PFSK-1 (cell line): ENCODE data around the gene TRPM5.

Experiments
- FOXP2 ChIP-seq: optimal IDR thresholded peaks from 2 replicates; pipeline ENCODE3; 2011; ENCODE audit warnings: borderline replicate concordance, control low read depth, inconsistent platforms; ENCODE audit not compliant: insufficient read depth; ENCODE audit errors: extremely low read length, extremely low read depth
- POLR2AphosphoS5 ChIP-seq: IDR thresholded peaks from 2 replicates; pipeline ENCODE4 v1.6.1; 2012; ENCODE audit warnings: low read depth, mild to moderate bottlenecking, control low read depth, low read length, moderate library complexity
- SIN3A ChIP-seq: IDR thresholded peaks from 2 replicates; pipeline ENCODE4 v1.6.1; 2012; ENCODE audit warnings: mild to moderate bottlenecking, low read length, moderate library complexity, borderline replicate concordance; ENCODE audit not compliant: insufficient read depth
- TAF1 ChIP-seq: IDR thresholded peaks from 2 replicates; pipeline ENCODE4 v1.6.1; 2012; ENCODE audit warnings: low read length, control low read depth, borderline replicate concordance; ENCODE audit not compliant: insufficient read depth
- TF ChIP-seq, protein P1 (sequence below), 2 experiments: IDR thresholded peaks; 2 replicates each; pipeline versions ENCODE4 v1.6.1 to v1.8.0; 2011 to 2012; ENCODE audit warnings: low read depth in 2 of 2, low read length in 2 of 2, control low read depth in 1 of 2, inconsistent platforms in 1 of 2, mild to moderate bottlenecking in 1 of 2, moderate library complexity in 1 of 2; ENCODE audit not compliant: insufficient read depth in 1 of 2

Gene TRPM5

DNA sequence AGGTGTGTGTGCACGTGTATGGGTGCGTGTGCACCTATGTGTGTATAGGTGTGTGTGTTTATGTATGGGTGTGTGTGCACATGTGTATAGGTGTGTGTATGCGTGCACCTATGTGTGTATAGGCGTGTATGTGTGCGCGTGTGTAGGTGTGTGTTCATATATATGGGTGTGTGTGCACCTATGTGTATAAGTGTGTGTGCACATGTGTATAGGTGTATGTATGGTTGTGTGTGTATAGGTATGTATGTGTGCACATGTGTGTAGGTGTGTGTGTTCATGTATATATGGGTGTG is 27.4 kb upstream of the TRPM5 start:
- TF ChIP-seq, protein P1, sequence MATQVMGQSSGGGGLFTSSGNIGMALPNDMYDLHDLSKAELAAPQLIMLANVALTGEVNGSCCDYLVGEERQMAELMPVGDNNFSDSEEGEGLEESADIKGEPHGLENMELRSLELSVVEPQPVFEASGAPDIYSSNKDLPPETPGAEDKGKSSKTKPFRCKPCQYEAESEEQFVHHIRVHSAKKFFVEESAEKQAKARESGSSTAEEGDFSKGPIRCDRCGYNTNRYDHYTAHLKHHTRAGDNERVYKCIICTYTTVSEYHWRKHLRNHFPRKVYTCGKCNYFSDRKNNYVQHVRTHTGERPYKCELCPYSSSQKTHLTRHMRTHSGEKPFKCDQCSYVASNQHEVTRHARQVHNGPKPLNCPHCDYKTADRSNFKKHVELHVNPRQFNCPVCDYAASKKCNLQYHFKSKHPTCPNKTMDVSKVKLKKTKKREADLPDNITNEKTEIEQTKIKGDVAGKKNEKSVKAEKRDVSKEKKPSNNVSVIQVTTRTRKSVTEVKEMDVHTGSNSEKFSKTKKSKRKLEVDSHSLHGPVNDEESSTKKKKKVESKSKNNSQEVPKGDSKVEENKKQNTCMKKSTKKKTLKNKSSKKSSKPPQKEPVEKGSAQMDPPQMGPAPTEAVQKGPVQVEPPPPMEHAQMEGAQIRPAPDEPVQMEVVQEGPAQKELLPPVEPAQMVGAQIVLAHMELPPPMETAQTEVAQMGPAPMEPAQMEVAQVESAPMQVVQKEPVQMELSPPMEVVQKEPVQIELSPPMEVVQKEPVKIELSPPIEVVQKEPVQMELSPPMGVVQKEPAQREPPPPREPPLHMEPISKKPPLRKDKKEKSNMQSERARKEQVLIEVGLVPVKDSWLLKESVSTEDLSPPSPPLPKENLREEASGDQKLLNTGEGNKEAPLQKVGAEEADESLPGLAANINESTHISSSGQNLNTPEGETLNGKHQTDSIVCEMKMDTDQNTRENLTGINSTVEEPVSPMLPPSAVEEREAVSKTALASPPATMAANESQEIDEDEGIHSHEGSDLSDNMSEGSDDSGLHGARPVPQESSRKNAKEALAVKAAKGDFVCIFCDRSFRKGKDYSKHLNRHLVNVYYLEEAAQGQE (IDR thresholded peaks at IDR 0.05; ENCODE audit: insufficient read depth in 1 of 2, low read depth in 2 of 2, low read length in 2 of 2) = no peak
- no peak for TF ChIP-seq TAF1
- TF ChIP-seq POLR2AphosphoS5 = no peak
- no peak for TF ChIP-seq SIN3A
- TF ChIP-seq FOXP2 = no peak

GRCh38 chr11:2471048-2471803 is 26.9 kb upstream of the TRPM5 start:
- TF ChIP-seq FOXP2 (no peak), TAF1 (no peak), SIN3A (no peak), POLR2AphosphoS5 (no peak)
- TF ChIP-seq, protein P1 (IDR thresholded peaks at IDR 0.05; ENCODE audit: insufficient read depth in 1 of 2, low read depth in 2 of 2, low read length in 2 of 2) = no peak

- TF ChIP-seq, protein P1 (IDR thresholded peaks at IDR 0.05; ENCODE audit: insufficient read depth in 1 of 2, low read depth in 2 of 2, low read length in 2 of 2) = no peak
- TF ChIP-seq TAF1 = no peak
- TF ChIP-seq POLR2AphosphoS5 = no peak
- TF ChIP-seq FOXP2 = no peak
- no peak for TF ChIP-seq SIN3A
Observed at GRCh38 chr11:2470495-2470894, 26.2 kb upstream of the TRPM5 start.

DNA sequence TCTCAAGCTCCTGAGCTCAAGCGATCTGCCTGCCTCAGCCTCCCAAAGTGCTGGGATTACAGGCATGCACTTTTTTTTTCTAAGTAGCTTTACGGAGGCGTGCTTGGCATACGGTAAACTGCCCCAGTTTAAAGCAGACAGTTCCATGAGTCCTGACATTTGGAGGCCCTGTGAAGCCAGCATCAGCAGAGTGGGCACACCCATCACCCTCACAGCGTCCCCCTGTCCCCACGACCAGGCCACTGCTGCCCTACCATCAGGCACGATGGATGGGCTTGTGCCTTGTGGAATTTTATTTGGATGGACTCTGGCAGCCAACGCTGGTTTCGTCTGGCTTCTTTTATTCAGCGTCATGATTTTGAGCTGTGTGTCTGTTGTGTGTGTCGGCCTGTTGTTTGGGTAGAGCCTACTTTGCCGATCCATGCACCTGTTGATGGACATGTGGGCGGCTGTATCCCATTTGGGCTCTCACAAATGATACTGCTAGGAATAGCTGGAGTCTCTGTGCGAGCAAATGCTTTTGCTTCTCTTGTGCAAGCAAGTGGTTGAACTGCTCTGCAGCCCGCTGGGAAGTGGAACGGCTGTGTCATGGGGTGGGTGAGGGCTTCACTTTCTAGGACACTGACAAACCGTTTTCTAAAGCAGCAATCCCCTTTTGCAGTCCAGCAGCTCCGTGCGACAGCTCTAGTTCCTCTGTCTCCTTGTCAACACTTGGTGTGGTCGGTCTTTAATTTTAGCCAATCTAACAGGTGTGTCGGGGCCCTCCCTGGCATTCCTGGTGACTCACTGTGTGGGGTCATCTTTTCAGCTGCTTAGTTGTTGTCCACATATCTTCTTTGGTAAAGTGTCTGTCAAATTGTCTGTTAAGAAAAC is 24.3 kb upstream of the TRPM5 start:
- no peak for TF ChIP-seq POLR2AphosphoS5
- no peak for TF ChIP-seq TAF1
- TF ChIP-seq SIN3A = no peak
- TF ChIP-seq, protein P1 (IDR thresholded peaks at IDR 0.05; ENCODE audit: insufficient read depth in 1 of 2, low read depth in 2 of 2, low read length in 2 of 2) = no peak
